Measurements from ENCODE around the gene PPP1CA.
A peak's percentile ranks its signal among the peaks of the same experiment; 100 is the strongest.
"Not testable (repeated sequence)": the region's sequence is repeated elsewhere in the genome, so short reads cannot be mapped to it uniquely, and the experiment has no call there.

Gene PPP1CA

GRCh38 chr11:67405196-67405567 lies 3.5 kb upstream of the PPP1CA start:
- DNase-seq: no peak

- peak in 1 of 56 donors; percentile 52 for DNase-seq
These were observed 3.0 kb upstream of the PPP1CA start for GRCh38 chr11:67404515-67405195.

- DNase-seq: not testable (repeated sequence)
These were observed 1.4 kb upstream of the PPP1CA start for GRCh38 chr11:67403085-67403484.

- DNase-seq: not testable (repeated sequence)
These were observed 658 bp upstream of the PPP1CA start for GRCh38 chr11:67402192-67402839.

- no peak for DNase-seq
These were observed 640 bp downstream of the PPP1CA start for GRCh38 chr11:67400942-67401494.

GRCh38 chr11:67400251-67400941 lies 1.3 kb downstream of the PPP1CA start:
- DNase-seq: no peak

- DNase-seq: no peak
These were observed 2.7 kb downstream of the PPP1CA start for GRCh38 chr11:67398661-67399563.

GRCh38 chr11:67397986-67398660 lies 3.5 kb downstream of the PPP1CA start:
- peak in 7 of 56 donors; percentile 22 to 42 (median 31) for DNase-seq

GRCh38 chr11:67397536-67397935 lies 4.1 kb downstream of the PPP1CA start:
- no peak for DNase-seq

- no peak for DNase-seq
These were observed 4.9 kb downstream of the PPP1CA start for GRCh38 chr11:67396587-67397389.

GRCh38 chr11:67396259-67396581 lies 5.4 kb downstream of the PPP1CA start:
- no peak for DNase-seq

- no peak for DNase-seq
These were observed 6.0 kb downstream of the PPP1CA start for GRCh38 chr11:67395555-67396258.

- no peak for DNase-seq
These were observed 7.7 kb downstream of the PPP1CA start for GRCh38 chr11:67393990-67394389.

GRCh38 chr11:67393437-67393836 lies 8.2 kb downstream of the PPP1CA start:
- DNase-seq: no peak

- no peak for DNase-seq
These were observed 9.4 kb downstream of the PPP1CA start for GRCh38 chr11:67392183-67392715.

- DNase-seq: peak; percentile 67 to 97 (median 89)
These were observed 10.1 kb downstream of the PPP1CA start, which contains the start of gene RAD9A for GRCh38 chr11:67391304-67392182. TSS of gene RAD9A (plus strand) at chr11:67391986. CDS start at chr11:67392045, 59 bp downstream.

GRCh38 chr11:67390947-67391303 lies 10.7 kb downstream of the PPP1CA start:
- no peak for DNase-seq

GRCh38 chr11:67389477-67389876 lies 12.2 kb downstream of the PPP1CA start:
- peak in 1 of 56 donors; percentile 24 for DNase-seq
